Measurements from ENCODE around the gene PRKG1. TPM values are rescaled to one million over a fixed set of nuclear protein-coding genes. Genes with fewer than 3 reads are reported as not detected.

The PRKG1 gene
- total RNA-seq, 1 experiment from 2014 or later: 16.5 TPM

DNA sequence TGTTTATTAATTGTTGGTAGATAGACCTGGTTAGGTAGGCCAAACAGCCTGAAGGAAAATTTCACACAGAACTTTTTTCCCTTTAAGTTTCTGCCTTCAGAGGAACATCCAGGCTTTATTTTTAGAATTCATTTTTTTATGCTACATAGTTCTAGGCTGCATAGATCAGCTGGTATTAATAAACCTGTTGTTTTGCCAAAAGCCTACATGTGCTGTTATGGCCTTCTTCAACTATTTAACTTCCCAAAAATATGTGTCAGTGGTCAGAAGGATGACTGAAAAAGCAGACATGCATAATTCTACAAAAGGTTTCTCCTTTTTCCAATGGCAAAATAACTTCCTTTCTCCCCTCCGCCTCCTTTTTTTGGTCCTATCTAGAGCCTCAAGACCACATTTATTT lies 936.8 kb downstream of the PRKG1 start (continued):
- TF ChIP-seq NR1H2 (CRISPR knock-in tag; IDR thresholded peaks at IDR 0.05): no peak

DNA sequence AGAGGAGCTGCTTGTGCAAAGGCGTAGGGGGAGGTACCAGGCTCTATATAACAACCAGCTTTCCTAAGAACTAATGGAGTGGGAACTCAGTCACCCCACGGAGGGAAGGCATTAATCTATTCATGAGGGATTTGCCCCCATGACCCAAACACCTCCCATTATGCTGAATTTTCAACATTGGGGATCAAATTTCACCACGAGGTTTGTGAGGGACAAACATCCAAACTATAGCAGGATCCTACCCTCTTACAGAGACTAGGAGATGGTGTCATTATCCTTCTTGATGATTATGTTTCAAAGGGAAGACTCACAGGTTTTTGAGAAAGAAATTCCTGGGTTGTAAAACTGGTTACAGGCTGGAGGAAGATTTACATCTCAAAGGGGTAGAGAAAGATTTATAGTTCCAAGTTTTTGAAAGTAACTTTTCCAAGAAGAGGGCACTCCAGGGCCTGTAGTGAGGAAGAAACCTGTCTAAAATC lies 944.8 kb downstream of the PRKG1 start:
- Mint-ChIP-seq H3K27ac (peak overlapping the region; percentile 93), H3K4me1 (peaks cover 44% of the 10 kb centered on the region), H3K9me3 (peaks cover 74% of the 10 kb centered on the region), H3K36me3 (peaks cover 61% of the 10 kb centered on the region), H3K27me3 (ENCODE audit: low read depth) (peaks cover 10% of the 10 kb centered on the region), H3K4me3 (peak overlapping the region; percentile 27; the same call in 1 of the 2 replicates)
- ChIA-PET POLR2A (no interaction called here), CTCF (interaction anchor here (0.7 to 1.9 kb wide), 3 partner anchors 15 to 631 kb away, joined by 3 to 6 read pairs (median 3); no protein-coding TSS in a partner anchor)
- ATAC-seq (peak; percentile 59), DNase-seq (ENCODE audit: low spot score) (no peak)
- TF ChIP-seq, protein P1, sequence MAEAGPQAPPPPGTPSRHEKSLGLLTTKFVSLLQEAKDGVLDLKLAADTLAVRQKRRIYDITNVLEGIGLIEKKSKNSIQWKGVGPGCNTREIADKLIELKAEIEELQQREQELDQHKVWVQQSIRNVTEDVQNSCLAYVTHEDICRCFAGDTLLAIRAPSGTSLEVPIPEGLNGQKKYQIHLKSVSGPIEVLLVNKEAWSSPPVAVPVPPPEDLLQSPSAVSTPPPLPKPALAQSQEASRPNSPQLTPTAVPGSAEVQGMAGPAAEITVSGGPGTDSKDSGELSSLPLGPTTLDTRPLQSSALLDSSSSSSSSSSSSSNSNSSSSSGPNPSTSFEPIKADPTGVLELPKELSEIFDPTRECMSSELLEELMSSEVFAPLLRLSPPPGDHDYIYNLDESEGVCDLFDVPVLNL (CRISPR knock-in tag; IDR thresholded peaks at IDR 0.05; ENCODE audit: borderline replicate concordance, low read depth): no peak
- TF ChIP-seq TEAD4 (CRISPR knock-in tag; IDR thresholded peaks at IDR 0.05): no peak
- TF ChIP-seq CREM (CRISPR knock-in tag; IDR thresholded peaks at IDR 0.05): no peak
- TF ChIP-seq, protein P2, sequence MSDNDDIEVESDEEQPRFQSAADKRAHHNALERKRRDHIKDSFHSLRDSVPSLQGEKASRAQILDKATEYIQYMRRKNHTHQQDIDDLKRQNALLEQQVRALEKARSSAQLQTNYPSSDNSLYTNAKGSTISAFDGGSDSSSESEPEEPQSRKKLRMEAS (CRISPR knock-in tag; IDR thresholded peaks at IDR 0.05): no peak
- TF ChIP-seq, protein P3, sequence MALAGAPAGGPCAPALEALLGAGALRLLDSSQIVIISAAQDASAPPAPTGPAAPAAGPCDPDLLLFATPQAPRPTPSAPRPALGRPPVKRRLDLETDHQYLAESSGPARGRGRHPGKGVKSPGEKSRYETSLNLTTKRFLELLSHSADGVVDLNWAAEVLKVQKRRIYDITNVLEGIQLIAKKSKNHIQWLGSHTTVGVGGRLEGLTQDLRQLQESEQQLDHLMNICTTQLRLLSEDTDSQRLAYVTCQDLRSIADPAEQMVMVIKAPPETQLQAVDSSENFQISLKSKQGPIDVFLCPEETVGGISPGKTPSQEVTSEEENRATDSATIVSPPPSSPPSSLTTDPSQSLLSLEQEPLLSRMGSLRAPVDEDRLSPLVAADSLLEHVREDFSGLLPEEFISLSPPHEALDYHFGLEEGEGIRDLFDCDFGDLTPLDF (CRISPR knock-in tag; IDR thresholded peaks at IDR 0.05): no peak
- TF ChIP-seq GTF2I (CRISPR knock-in tag; conservative IDR thresholded peaks at IDR 0.05): no peak
- no peak for TF ChIP-seq FOXK1 (CRISPR knock-in tag; IDR thresholded peaks at IDR 0.05)

DNA sequence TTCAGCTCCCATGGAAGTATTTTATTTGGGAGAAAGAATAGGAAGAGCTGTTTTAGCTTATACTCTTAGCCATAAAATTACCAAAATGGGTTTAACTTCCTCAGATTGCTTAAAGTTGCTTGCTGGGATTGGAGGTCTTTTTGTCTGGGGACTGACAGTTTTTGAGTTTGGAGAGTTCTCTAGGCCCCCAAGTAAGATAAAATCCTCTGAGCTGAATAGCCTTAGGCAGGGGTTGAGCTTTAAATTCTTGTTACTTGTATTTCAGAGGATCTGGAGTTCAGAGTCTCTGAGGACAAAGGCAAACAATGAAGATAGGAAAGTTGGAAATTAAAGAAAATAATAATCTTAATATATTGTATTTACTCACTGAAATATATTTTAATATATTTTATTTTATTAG lies 945.4 kb downstream of the PRKG1 start:
- Mint-ChIP-seq H3K9me3 (peaks cover 69% of the 10 kb centered on the region), H3K27me3 (ENCODE audit: low read depth) (peaks cover 12% of the 10 kb centered on the region), H3K4me3 (peak overlapping the region; percentile 27; the same call in 1 of the 2 replicates), H3K36me3 (peaks cover 60% of the 10 kb centered on the region), H3K4me1 (peaks cover 44% of the 10 kb centered on the region), H3K27ac (peak overlapping the region; percentile 93)
- ATAC-seq (no peak), DNase-seq (ENCODE audit: low spot score) (no peak)
- ChIA-PET POLR2A (no interaction called here), CTCF (interaction anchor here (1.9 kb wide), 1 partner anchor 16 kb away, joined by 6 read pairs; no protein-coding TSS in a partner anchor)
- no peak for TF ChIP-seq MXD4 (CRISPR knock-in tag; IDR thresholded peaks at IDR 0.05; ENCODE audit: borderline replicate concordance)
- TF ChIP-seq ZNF317 (CRISPR knock-in tag; IDR thresholded peaks at IDR 0.05; ENCODE audit: borderline replicate concordance, low read depth): no peak
- TF ChIP-seq SMAD4 (CRISPR knock-in tag; IDR thresholded peaks at IDR 0.05): no peak
- TF ChIP-seq, protein P4, sequence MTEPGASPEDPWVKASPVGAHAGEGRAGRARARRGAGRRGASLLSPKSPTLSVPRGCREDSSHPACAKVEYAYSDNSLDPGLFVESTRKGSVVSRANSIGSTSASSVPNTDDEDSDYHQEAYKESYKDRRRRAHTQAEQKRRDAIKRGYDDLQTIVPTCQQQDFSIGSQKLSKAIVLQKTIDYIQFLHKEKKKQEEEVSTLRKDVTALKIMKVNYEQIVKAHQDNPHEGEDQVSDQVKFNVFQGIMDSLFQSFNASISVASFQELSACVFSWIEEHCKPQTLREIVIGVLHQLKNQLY (CRISPR knock-in tag; IDR thresholded peaks at IDR 0.05): no peak
- TF ChIP-seq, protein P2 (CRISPR knock-in tag; IDR thresholded peaks at IDR 0.05): no peak
- no peak for TF ChIP-seq IRF2 (CRISPR knock-in tag; IDR thresholded peaks at IDR 0.05; ENCODE audit: borderline replicate concordance, low read depth)
- TF ChIP-seq, protein P5, sequence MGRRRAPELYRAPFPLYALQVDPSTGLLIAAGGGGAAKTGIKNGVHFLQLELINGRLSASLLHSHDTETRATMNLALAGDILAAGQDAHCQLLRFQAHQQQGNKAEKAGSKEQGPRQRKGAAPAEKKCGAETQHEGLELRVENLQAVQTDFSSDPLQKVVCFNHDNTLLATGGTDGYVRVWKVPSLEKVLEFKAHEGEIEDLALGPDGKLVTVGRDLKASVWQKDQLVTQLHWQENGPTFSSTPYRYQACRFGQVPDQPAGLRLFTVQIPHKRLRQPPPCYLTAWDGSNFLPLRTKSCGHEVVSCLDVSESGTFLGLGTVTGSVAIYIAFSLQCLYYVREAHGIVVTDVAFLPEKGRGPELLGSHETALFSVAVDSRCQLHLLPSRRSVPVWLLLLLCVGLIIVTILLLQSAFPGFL (CRISPR knock-in tag; IDR thresholded peaks at IDR 0.05; ENCODE audit: borderline replicate concordance): no peak
- TF ChIP-seq, protein P6, sequence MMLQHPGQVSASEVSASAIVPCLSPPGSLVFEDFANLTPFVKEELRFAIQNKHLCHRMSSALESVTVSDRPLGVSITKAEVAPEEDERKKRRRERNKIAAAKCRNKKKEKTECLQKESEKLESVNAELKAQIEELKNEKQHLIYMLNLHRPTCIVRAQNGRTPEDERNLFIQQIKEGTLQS (CRISPR knock-in tag; conservative IDR thresholded peaks at IDR 0.05): no peak
- no peak for TF ChIP-seq ZNF138 (CRISPR knock-in tag; conservative IDR thresholded peaks at IDR 0.05)
- no peak for TF ChIP-seq PRRX2 (CRISPR knock-in tag; IDR thresholded peaks at IDR 0.05)
- TF ChIP-seq, protein P7, sequence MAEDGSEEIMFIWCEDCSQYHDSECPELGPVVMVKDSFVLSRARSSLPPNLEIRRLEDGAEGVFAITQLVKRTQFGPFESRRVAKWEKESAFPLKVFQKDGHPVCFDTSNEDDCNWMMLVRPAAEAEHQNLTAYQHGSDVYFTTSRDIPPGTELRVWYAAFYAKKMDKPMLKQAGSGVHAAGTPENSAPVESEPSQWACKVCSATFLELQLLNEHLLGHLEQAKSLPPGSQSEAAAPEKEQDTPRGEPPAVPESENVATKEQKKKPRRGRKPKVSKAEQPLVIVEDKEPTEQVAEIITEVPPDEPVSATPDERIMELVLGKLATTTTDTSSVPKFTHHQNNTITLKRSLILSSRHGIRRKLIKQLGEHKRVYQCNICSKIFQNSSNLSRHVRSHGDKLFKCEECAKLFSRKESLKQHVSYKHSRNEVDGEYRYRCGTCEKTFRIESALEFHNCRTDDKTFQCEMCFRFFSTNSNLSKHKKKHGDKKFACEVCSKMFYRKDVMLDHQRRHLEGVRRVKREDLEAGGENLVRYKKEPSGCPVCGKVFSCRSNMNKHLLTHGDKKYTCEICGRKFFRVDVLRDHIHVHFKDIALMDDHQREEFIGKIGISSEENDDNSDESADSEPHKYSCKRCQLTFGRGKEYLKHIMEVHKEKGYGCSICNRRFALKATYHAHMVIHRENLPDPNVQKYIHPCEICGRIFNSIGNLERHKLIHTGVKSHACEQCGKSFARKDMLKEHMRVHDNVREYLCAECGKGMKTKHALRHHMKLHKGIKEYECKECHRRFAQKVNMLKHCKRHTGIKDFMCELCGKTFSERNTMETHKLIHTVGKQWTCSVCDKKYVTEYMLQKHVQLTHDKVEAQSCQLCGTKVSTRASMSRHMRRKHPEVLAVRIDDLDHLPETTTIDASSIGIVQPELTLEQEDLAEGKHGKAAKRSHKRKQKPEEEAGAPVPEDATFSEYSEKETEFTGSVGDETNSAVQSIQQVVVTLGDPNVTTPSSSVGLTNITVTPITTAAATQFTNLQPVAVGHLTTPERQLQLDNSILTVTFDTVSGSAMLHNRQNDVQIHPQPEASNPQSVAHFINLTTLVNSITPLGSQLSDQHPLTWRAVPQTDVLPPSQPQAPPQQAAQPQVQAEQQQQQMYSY (CRISPR knock-in tag; IDR thresholded peaks at IDR 0.05): no peak
- TF ChIP-seq NR3C1 (CRISPR knock-in tag; conservative IDR thresholded peaks at IDR 0.05; ENCODE audit: low read depth): no peak
- TF ChIP-seq JUN (CRISPR knock-in tag; IDR thresholded peaks at IDR 0.05): no peak
- no peak for TF ChIP-seq TP53 (CRISPR knock-in tag; IDR thresholded peaks at IDR 0.05)

All from WTC11 (cell line).